Transverse colon (tissue), 4 donors: ENCODE measurements around the gene ANHX. TPM values are rescaled to one million over a fixed set of nuclear protein-coding genes. Genes with fewer than 3 reads are reported as not detected.
A peak's percentile ranks its signal among the peaks of the same experiment; 100 is the strongest.

Experiments used
- DNase-seq: peaks from one replicate; pipeline ENCODE4 v3.0.0-alpha.2; 2019
- H3K27ac ChIP-seq, 4 donors: fragments of 200-600 bp; sonication (generic); 2 replicates each; pipeline ENCODE4 v1.5.1; 2016 to 2018; ENCODE audit warnings: inconsistent platforms in 4 of 4
- H3K27me3 ChIP-seq: fragments of 200-600 bp; sonication (generic); 2 replicates; pipeline ENCODE4 v1.5.1; 2017; ENCODE audit warnings: inconsistent platforms
- H3K36me3 ChIP-seq, 4 donors: fragments of 200-600 bp; sonication (generic); 2 replicates each; pipeline ENCODE4 v1.5.1; 2017 to 2019; ENCODE audit warnings: inconsistent platforms in 4 of 4
- H3K4me1 ChIP-seq, 4 donors: fragments of 200-600 bp; sonication (generic); 2 replicates each; pipeline ENCODE4 v1.5.1; 2017 to 2020; ENCODE audit warnings: inconsistent platforms in 4 of 4
- H3K4me3 ChIP-seq, 4 donors: fragments of 200-600 bp; sonication (generic); 1 replicate in 1 of 4; 2 replicates in 3 of 4; pipeline versions ENCODE4 v1.5.1 to v1.6.1; 2017 to 2019; ENCODE audit warnings: inconsistent platforms in 4 of 4
- H3K9me3 ChIP-seq, 2 donors: fragments of 200-600 bp; sonication (generic); 2 replicates each; pipeline ENCODE4 v1.5.1; 2017 to 2019; ENCODE audit warnings: inconsistent platforms in 2 of 2
- EP300 ChIP-seq: sonication (generic); formaldehyde crosslinking; IDR thresholded peaks from one replicate; pipeline ENCODE4 v1.6.1; 2017; ENCODE audit warnings: antibody characterized with exemption, low read depth
- POLR2A ChIP-seq: fragments of 450-650 bp; IDR thresholded peaks from one replicate; pipeline ENCODE4 v1.6.1; 2016; ENCODE audit warnings: antibody characterized with exemption, mild to moderate bottlenecking, moderate library complexity
- POLR2AphosphoS5 ChIP-seq, 3 donors: sonication (generic); formaldehyde crosslinking; IDR thresholded peaks; one replicate each; pipeline ENCODE4 v1.6.1; 2016; ENCODE audit warnings: antibody characterized with exemption in 3 of 3
- WGBS, 2 donors: methylation state at CpG; one replicate each; pipeline ENCODE4 v1.1.5; 2018; ENCODE audit warnings: low coverage in 1 of 2; 5-methylcytosine and 5-hydroxymethylcytosine counted together
- in situ Hi-C, 4 donors: fragments of 200-750 bp; cut with MboI; loops; one replicate each; pipeline versions ENCODE4 v1.15.0 to v1.15.1; 2017; ENCODE audit warnings: low sequenced_read_pairs in 3 of 4, low pct_ligation_motif_present in 1 of 4, low pct_unique_long_range_greater_than_20kb in 1 of 4
- intact Hi-C: fragments of 100-400 bp; cut with DNase I; formaldehyde crosslinking; loops from one replicate; pipeline ENCODE4 v1.15.1; 2023; ENCODE audit warnings: low total_unique reads
- total RNA-seq, 4 donors: library from RNA; depleted of rRNA; stranded (reverse); fragments of >200 nt; gene quantifications; one replicate each; pipeline ENCODE4 v1.1.0, GENCODE V29; 2016
- TF ChIP-seq, protein P1 (sequence below), 5 experiments: fragments of 200-600 bp in 3 of 5; fragments of 450-650 bp in 2 of 5; sonication (generic) in 3 of 5; IDR thresholded peaks; 1 replicate in 2 of 5; 2 replicates in 3 of 5; pipeline ENCODE4 v1.5.1; 2016 to 2017; ENCODE audit warnings: antibody characterized with exemption in 5 of 5, inconsistent platforms in 3 of 5, mild to moderate bottlenecking in 2 of 5, moderate library complexity in 1 of 5

ANHX gene
- total RNA-seq, 4 donors from 2014 or later, result not detected

DNA sequence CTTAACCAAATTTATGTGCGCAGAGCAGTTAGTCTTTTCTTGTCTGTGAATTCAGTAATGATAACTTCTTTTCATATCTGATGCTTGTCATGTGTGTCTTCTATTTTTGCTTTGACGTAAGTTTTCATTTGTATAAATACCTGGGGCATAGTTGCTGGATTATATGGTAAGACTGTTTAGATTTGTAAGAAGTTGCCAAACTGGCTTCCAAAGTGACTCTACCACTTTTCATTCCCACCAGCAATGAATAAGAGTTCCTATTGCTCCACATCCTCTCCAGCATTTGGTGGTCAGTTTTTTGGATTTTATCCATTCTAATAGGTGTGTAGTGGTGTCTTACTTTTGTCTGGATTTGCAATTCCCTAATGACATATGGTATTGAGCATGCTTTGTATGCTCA is 45.5 kb downstream of the ANHX start:
- H3K27me3 ChIP-seq, result no peaks in the 10 kb centered on the region
- no peak for DNase-seq
- no peak overlapping the region for H3K4me3 ChIP-seq
- intact Hi-C loops, result no loop called here
- WGBS, 2 donors, result 98 to 100% methylated on average over 2 of the region's 2 CpGs
- no peaks in the 10 kb centered on the region for H3K4me1 ChIP-seq
- peaks cover 3 to 100% (median 67%) of the 10 kb centered on the region in 4 donors for H3K36me3 ChIP-seq
- no peak overlapping the region for H3K27ac ChIP-seq
- TF ChIP-seq POLR2A (no peak), POLR2AphosphoS5 (IDR thresholded peaks at IDR 0.05) (no peak), EP300 (no peak)
- TF ChIP-seq, protein P1, sequence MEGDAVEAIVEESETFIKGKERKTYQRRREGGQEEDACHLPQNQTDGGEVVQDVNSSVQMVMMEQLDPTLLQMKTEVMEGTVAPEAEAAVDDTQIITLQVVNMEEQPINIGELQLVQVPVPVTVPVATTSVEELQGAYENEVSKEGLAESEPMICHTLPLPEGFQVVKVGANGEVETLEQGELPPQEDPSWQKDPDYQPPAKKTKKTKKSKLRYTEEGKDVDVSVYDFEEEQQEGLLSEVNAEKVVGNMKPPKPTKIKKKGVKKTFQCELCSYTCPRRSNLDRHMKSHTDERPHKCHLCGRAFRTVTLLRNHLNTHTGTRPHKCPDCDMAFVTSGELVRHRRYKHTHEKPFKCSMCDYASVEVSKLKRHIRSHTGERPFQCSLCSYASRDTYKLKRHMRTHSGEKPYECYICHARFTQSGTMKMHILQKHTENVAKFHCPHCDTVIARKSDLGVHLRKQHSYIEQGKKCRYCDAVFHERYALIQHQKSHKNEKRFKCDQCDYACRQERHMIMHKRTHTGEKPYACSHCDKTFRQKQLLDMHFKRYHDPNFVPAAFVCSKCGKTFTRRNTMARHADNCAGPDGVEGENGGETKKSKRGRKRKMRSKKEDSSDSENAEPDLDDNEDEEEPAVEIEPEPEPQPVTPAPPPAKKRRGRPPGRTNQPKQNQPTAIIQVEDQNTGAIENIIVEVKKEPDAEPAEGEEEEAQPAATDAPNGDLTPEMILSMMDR (IDR thresholded peaks at IDR 0.05), result no peak
- in situ Hi-C loops, result no loop called here
- peaks cover 91 to 100% of the 10 kb centered on the region in 2 donors for H3K9me3 ChIP-seq

DNA sequence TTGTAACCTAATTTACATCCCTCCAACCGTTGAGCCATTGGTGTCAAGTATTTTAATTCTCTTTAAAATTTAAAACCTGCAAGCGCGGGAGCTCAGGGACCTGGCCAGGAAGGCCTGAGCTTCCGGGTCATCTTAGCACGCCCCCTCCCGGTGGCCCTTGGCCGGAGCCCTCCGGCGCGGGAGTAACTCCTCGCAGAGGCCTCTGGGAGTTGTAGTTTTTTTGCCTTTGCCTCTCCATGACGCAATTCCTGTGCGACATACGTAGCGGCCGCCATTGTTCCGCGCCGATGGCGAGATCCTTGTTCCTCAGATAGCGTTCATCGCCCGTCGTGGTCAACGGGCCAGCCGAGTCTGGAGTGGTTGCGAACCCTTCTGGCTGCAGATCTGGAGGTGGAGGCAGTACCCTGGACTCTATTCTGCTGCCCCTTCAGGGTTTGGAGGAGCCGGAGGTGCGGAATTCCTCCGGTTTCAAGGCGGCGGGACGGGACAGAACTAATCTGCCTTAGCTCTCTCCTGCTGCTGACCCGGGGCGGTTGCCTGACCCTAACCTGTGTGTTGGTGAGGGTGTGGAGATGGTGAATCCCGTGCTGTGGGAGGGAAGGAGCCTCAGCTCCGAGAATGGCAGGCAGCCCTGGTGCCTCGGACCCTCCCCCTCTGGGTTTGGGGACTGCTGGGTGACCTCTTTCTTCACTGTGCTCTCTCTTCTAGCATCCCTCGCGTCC is 54.3 kb downstream of the ANHX start, which contains the start of gene ZNF268:
ZNF268 (plus strand) TSS at position 258 of the 722 bp plus-strand sequence. CDS start 503 bp downstream, outside the sequence.
- Histone ChIP-seq H3K4me3 (peak within 1 kb of the TSS; percentile 39 to 95 (median 76)), H3K27ac (peak within 1 kb of the TSS; percentile 65 to 82 (median 73)), H3K9me3 (peaks cover 52 to 60% of the 10 kb centered on the region in 2 donors), H3K36me3 (peaks cover 0 to 39% (median 19%) of the 10 kb centered on the region in 4 donors), H3K4me1 (peaks cover 4 to 9% (median 7%) of the 10 kb centered on the region in 4 donors), H3K27me3 (no peaks in the 10 kb centered on the region)
- WGBS, 2 donors, result 2 to 4% methylated on average over 5 to 40 of the region's 40 CpGs
- TF ChIP-seq, protein P1 (IDR thresholded peaks at IDR 0.05), result peak; percentile 68 to 82 (median 77)
- TF ChIP-seq POLR2A (peak; percentile 55), POLR2AphosphoS5 (IDR thresholded peaks at IDR 0.05) (peak; percentile 68 to 79 (median 73)), EP300 (no peak)
- in situ Hi-C loops, result no loop called here
- intact Hi-C loops, result no loop called here
- peak; percentile 94 for DNase-seq

DNA sequence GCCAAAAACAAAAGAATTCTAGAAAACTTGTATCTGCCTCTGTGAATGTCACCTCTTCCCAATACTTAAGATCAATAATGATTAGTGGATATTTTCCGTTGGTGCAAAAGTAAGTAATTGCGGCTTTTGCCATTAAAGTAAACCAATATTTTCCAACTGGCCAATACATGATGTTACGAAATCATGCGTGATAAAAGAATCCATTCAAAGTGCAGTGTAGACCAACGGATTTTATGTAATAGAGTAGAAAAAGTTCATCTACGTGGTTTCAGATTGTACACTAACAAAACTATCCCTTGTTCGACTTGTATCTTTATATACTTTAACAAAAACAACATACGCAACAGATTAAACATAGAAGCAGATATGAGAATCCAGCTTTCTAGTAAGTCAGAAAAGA is 55.0 kb downstream of the ANHX start:
- H3K27me3 ChIP-seq, result no peaks in the 10 kb centered on the region
- peak overlapping the region in 1 of 4 donors; percentile 95 for H3K4me3 ChIP-seq
- peaks cover 4 to 9% (median 7%) of the 10 kb centered on the region in 4 donors for H3K4me1 ChIP-seq
- in situ Hi-C loops, result no loop called here
- peak overlapping the region in 1 of 4 donors; percentile 79 for H3K27ac ChIP-seq
- intact Hi-C loops, result no loop called here
- WGBS, 2 donors, result 94% methylated on average over 8 of the region's 8 CpGs
- no peak for DNase-seq
- peaks cover 0 to 32% (median 15%) of the 10 kb centered on the region in 4 donors for H3K36me3 ChIP-seq
- TF ChIP-seq POLR2AphosphoS5 (IDR thresholded peaks at IDR 0.05) (no peak), POLR2A (no peak), EP300 (no peak)
- TF ChIP-seq, protein P1 (IDR thresholded peaks at IDR 0.05), result no peak
- H3K9me3 ChIP-seq, result peaks cover 52 to 59% of the 10 kb centered on the region in 2 donors

DNA sequence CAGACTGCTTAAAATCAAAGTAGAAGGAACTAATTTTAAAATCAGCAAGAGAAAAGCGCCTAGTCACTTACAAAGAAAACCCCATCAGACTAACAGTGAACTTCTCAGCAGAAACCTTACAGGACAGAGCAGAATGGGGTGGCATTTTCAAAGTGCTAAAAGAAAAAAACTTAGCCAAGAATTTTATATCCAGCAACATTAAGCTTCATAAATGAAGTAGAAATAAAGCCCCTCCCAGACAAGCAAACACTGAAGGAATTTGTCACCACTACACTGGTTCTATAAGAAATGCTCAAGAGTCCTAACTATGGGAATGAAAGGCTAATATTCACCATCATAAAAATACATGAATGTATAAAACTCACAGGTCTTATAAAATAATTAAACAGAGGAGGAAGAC is 60.8 kb downstream of the ANHX start:
- in situ Hi-C loops, result no loop called here

More for the DNA sequence above, 60.8 kb downstream of the ANHX start:
- 60 to 82% methylated on average over 1 of the region's 1 CpG for WGBS, 2 donors
- Histone ChIP-seq H3K27me3 (no peaks in the 10 kb centered on the region), H3K27ac (no peak overlapping the region), H3K9me3 (peaks cover 34 to 52% of the 10 kb centered on the region in 2 donors), H3K4me1 (no peaks in the 10 kb centered on the region), H3K4me3 (no peak overlapping the region), H3K36me3 (no peaks in the 10 kb centered on the region)
- intact Hi-C loops, result no loop called here
- no peak for DNase-seq
- TF ChIP-seq, protein P1 (IDR thresholded peaks at IDR 0.05), result no peak
- no peak for TF ChIP-seq EP300
- no peak for TF ChIP-seq POLR2A
- TF ChIP-seq POLR2AphosphoS5 (IDR thresholded peaks at IDR 0.05), result no peak
